ENCODE data around the gene SLC9A2. TPM values are rescaled to one million over a fixed set of nuclear protein-coding genes. Genes with fewer than 3 reads are reported as not detected.

Gene SLC9A2
- total RNA-seq, 1 donor = not detected

DNA sequence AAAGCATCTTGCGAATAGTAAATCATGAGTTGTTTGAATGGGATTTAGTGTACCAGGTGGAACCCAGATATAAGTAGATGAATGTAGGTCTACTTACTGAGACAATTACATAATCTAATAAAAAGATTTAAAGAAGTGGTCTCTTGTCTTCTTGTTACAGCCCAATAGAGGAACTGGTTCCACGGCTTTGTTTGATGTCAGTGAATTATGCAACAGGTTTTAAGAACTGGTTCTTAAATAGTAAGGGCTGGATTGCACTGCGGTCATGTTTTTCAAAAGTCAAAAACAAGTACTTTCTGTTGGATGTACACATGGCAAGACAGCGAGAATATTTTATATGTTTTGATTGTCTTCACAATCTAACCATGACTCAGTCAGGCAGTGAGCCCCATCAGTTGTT lies 15.4 kb upstream of the SLC9A2 start:
- Histone ChIP-seq H3K4me3 (ENCODE audit: low read length) (no peak overlapping the region), H3K9me3 (ENCODE audit: low read depth, low read length) (no peaks in the 10 kb centered on the region), H3K4me1 (ENCODE audit: insufficient read depth, low read length) (peaks cover 9% of the 10 kb centered on the region), H3K27me3 (ENCODE audit: insufficient read depth, low read length) (no peaks in the 10 kb centered on the region)

DNA sequence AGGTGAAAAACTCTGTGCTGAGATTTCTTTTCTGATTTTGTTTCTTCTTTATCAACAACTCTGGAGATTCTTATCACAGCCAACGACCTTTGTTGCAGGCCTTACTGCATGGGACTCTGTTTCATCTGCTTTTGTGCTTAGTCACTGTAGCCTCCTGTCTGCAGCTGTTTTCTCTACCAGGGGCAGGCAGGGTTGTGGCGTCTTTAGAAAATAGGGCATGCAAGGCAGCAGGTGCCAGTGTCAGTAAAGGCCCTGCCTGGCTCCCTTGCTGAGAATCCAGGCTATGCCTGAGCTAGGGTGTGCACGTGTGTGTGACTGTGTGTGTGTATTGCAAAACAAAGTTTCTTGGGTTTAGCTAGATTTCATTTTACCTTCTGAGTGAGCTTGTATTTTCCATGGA lies 14.6 kb upstream of the SLC9A2 start:
- H3K9me3 ChIP-seq (ENCODE audit: low read depth, low read length) = no peaks in the 10 kb centered on the region
- no peaks in the 10 kb centered on the region for H3K27me3 ChIP-seq (ENCODE audit: insufficient read depth, low read length)
- H3K4me3 ChIP-seq (ENCODE audit: low read length) = no peak overlapping the region
- H3K4me1 ChIP-seq (ENCODE audit: insufficient read depth, low read length) = peaks cover 9% of the 10 kb centered on the region

DNA sequence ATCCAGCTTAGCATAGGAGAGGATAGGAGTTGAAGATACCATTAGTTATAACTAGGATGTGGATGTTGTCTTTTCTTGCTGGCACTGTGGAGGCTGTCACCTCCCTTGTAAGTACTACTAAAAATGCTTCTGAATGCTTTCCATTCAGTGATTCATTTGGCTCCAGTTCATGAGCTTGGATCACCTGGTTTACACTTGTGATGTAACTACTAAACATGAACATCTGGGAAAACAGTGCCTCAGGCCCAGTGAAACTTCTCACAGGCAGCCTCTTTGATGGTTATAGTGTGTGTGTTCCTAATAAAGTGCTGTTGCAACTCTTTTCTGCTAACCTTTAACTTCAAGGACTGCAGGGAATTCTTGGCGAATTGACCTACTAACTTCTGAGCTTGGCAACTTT lies 13.0 kb upstream of the SLC9A2 start:
- no peaks in the 10 kb centered on the region for H3K9me3 ChIP-seq (ENCODE audit: low read depth, low read length)
- H3K27me3 ChIP-seq (ENCODE audit: insufficient read depth, low read length) = no peaks in the 10 kb centered on the region
- H3K4me3 ChIP-seq (ENCODE audit: low read length) = no peak overlapping the region
- peaks cover 9% of the 10 kb centered on the region for H3K4me1 ChIP-seq (ENCODE audit: insufficient read depth, low read length)

DNA sequence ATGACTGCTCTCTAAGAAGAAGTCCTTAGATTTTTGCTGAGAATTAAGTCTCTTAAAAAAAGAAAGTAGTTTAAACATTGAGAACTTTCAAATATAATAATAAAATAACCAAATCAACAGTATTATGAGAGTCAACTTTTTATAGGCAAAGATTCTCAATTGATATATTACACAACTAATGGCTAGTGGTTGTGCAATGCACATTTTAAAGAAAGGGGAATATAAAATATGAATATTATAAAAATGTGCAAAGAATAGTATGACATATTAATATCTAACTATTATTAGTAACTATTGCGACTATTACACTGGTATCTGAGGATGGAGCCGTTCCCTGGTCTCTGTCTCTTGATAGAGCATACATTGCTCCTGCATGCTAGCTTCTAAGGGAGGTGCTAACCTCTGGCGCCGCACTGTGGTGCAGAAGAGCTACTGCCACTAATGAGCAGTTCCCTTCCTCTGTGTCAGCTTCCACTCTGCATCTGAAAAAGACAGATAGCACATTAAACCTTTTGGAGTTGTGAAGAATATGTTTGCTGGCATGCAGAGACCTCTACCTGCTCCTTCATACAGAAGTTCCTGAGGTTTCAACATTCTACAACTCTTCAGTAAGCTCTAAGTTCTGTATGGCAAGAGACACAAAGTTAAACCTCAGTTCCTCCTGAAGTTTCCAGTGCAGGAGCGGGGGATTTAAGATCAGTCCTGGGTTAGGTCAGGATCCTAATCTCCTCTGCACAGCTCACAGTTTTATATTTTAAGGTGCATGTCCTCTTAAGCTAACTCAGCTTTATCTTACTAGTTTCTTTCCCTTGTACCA lies 3.5 kb upstream of the SLC9A2 start:
- H3K4me3 ChIP-seq (ENCODE audit: low read length) = no peak overlapping the region
- H3K9me3 ChIP-seq (ENCODE audit: low read depth, low read length) = no peaks in the 10 kb centered on the region
- H3K4me1 ChIP-seq (ENCODE audit: insufficient read depth, low read length) = peaks cover 12% of the 10 kb centered on the region
- H3K27me3 ChIP-seq (ENCODE audit: insufficient read depth, low read length) = peaks cover 67% of the 10 kb centered on the region

DNA sequence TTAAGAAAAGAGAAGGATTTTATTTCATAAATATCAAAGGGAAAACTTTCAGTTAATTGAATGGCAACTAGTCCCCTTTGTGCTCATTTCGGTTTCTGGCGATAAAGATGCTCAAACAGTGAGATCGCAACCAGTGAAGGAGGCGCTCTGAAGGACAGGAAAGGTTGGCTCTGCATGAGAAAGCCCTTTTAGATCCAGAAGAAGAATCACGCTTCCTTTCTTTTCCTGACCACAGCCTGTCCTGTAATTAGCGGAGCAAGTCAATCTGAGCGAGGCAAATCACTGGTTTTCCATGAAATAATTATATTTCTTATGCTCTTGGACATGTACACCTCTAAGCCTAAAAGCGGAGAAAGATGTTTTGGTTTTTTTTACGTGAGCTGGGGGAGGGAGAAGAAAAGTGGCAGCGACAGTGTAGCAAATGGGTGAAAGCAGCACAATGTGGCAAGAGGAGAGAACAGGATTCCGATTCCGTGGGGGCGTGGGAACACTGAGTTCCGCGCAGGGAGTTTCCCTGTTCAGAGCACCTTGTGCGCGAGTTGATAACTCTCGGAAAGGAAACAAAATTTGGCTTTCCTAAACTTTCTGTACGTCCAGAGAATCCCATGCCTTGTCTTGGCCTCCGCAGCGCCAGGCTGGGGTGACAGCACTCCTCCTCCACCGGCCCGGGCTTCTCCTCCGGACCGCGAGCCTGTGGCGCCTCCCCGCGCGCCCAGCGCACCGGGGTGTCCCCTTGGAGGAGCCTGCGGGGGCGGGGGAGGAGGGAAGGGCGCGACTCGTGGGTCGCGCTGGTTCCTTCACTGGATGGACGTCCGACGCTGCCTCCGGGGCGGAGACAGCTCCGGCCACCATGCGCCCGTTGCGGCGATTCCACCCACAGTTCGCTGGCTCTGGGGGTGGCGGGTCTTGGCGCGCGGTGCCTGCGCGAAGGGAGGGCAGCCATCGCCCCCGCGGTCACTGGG lies 620 bp upstream of the SLC9A2 start:
- Histone ChIP-seq H3K27me3 (ENCODE audit: insufficient read depth, low read length) (peaks cover 91% of the 10 kb centered on the region), H3K4me1 (ENCODE audit: insufficient read depth, low read length) (peaks cover 12% of the 10 kb centered on the region), H3K4me3 (ENCODE audit: low read length) (no peak overlapping the region), H3K9me3 (ENCODE audit: low read depth, low read length) (no peaks in the 10 kb centered on the region)

DNA sequence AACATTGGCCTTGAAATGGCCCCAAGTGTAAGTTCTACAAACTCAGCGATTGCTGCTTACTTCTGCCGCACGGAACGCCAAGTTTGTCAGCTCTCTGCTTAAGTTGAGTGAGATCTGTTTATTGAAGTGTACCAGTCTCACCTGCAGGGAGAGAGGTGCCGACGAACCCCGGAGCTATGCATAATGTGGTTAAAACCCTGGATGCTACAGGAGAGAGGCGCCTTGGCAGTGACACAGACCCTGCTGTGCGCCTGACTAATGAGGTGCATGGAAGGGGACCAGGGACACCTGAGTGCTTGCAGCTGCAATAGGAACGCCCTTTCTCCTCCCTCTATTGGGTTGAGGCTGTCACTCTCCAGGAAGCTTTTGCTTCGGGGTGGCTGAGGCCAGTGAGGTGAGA lies 979 bp downstream of the SLC9A2 start:
- Histone ChIP-seq H3K9me3 (ENCODE audit: low read depth, low read length) (no peaks in the 10 kb centered on the region), H3K27me3 (ENCODE audit: insufficient read depth, low read length) (peaks cover 80% of the 10 kb centered on the region), H3K4me1 (ENCODE audit: insufficient read depth, low read length) (peaks cover 12% of the 10 kb centered on the region), H3K4me3 (ENCODE audit: low read length) (no peak overlapping the region)

DNA sequence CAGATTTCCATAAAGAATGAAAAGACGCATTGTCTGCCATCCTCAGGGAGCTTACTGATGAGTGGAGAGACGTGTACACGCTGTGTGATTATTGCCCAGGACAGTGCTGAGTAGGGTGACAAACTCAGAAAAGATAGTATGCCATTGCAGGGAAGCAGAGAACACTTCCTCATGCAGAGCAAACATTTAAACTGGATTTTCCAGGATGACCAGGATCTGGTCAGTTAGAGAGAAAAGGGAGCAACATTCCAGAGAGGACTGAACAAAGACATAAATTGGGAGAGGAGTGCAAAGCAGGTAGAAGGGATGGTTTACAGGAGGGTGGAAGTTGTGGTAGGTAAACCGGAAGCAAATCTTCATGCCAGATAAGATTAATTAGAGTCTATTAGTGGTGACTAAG lies 2.3 kb downstream of the SLC9A2 start:
- Histone ChIP-seq H3K27me3 (ENCODE audit: insufficient read depth, low read length) (peaks cover 68% of the 10 kb centered on the region), H3K9me3 (ENCODE audit: low read depth, low read length) (no peaks in the 10 kb centered on the region), H3K4me1 (ENCODE audit: insufficient read depth, low read length) (peaks cover 12% of the 10 kb centered on the region), H3K4me3 (ENCODE audit: low read length) (no peak overlapping the region)

DNA sequence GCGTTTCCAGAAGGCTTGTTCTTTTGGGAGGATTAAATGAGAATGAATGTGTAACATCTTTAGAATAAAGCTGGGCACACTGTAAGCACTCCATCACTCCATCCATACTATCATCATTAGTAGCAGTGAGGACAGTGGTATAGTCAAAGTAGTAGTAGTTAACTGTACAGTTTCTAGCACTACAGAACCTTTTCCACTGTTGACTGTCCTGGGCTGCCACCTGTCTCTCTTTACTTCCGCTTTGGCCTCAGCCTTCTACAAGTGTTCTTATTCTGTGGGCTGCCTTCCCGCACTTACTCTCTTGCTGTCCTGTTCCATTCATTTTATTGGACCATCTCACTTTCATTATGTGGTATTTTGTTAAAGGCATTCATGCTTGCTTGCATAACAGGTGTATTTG lies 3.3 kb downstream of the SLC9A2 start:
- H3K4me1 ChIP-seq (ENCODE audit: insufficient read depth, low read length) = peaks cover 12% of the 10 kb centered on the region
- H3K9me3 ChIP-seq (ENCODE audit: low read depth, low read length) = no peaks in the 10 kb centered on the region
- peaks cover 59% of the 10 kb centered on the region for H3K27me3 ChIP-seq (ENCODE audit: insufficient read depth, low read length)
- H3K4me3 ChIP-seq (ENCODE audit: low read length) = no peak overlapping the region

DNA sequence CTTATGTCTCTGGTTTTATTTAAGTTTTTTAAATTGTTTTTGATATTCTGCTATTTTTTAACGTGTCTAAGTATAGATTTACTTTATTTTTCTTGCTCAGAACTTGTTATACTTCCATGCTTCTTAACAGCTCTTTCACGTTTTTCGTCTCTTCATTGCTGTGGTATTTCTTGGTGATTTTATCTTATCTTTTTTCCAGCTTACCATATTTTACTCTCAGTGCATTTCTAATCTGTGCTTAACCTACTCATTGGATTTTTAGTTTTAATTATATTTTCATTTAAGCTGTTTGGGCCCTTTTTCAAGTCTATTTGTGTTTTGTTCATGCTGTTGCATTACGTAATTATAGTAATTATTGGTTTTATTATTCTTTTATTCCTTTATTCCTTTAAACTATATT lies 11.1 kb downstream of the SLC9A2 start:
- H3K4me3 ChIP-seq (ENCODE audit: low read length) = no peak overlapping the region
- no peaks in the 10 kb centered on the region for H3K4me1 ChIP-seq (ENCODE audit: insufficient read depth, low read length)
- H3K9me3 ChIP-seq (ENCODE audit: low read depth, low read length) = no peaks in the 10 kb centered on the region
- peaks cover 3% of the 10 kb centered on the region for H3K27me3 ChIP-seq (ENCODE audit: insufficient read depth, low read length)

DNA sequence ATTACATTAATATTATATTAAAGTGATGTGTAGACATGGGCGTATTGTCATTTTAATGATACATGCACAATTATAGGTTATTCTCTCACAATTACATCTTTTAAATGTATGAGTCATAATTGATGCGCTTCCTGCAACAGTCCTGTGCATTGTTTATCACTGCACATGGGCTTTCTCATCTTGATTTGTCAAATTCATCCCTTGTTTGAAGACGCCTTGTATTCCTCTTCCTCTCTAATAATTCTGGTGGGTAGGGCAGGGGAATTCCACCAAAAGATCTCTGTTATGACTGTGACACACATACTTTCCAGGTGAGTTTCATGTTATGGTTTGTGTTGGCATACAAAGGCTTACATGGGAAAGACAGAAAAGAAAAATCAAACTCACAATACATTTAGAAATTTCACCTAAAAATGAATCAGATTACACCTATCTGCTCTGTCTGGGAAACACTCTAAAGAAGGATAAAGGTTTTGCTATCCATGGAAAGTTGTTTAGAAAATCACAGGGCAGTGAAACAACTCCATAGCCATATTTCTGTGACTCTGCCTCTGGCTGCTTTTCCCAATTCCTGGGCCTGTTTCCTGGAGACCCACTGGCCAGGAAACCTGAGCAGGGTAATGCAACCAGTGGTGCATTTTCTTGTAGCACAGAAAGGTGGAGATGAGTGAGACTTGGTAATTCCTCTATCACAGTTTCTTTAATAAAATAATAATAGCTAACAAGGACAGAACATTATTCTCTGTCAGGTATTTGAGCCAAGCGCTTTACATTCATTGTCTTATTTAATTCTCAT lies 13.2 kb downstream of the SLC9A2 start:
- H3K27me3 ChIP-seq (ENCODE audit: insufficient read depth, low read length) = peaks cover 3% of the 10 kb centered on the region
- H3K4me3 ChIP-seq (ENCODE audit: low read length) = no peak overlapping the region
- H3K4me1 ChIP-seq (ENCODE audit: insufficient read depth, low read length) = no peaks in the 10 kb centered on the region
- H3K9me3 ChIP-seq (ENCODE audit: low read depth, low read length) = no peaks in the 10 kb centered on the region

DNA sequence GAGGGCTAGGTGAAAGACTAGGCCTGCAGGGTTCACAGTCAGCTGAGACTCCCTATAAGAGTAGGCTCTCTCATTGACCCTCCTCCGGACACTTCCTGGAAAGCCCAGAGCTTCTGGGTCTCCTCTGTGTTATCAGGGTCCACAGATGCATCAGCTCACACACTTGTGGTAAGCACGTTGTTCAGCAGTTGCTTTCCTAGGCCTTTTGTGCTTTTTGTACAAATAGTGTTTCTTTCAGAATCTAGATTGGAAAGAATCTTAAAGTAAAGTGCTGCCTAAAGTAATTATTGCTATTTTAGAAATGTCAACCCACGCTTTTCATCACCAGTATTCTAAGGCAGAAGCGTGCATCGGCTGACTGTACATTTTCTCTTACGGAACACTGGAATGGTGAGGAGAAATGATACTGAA lies 15.5 kb downstream of the SLC9A2 start:
- H3K27me3 ChIP-seq (ENCODE audit: insufficient read depth, low read length) = peaks cover 3% of the 10 kb centered on the region
- no peak overlapping the region for H3K4me3 ChIP-seq (ENCODE audit: low read length)
- no peaks in the 10 kb centered on the region for H3K9me3 ChIP-seq (ENCODE audit: low read depth, low read length)
- H3K4me1 ChIP-seq (ENCODE audit: insufficient read depth, low read length) = no peaks in the 10 kb centered on the region

DNA sequence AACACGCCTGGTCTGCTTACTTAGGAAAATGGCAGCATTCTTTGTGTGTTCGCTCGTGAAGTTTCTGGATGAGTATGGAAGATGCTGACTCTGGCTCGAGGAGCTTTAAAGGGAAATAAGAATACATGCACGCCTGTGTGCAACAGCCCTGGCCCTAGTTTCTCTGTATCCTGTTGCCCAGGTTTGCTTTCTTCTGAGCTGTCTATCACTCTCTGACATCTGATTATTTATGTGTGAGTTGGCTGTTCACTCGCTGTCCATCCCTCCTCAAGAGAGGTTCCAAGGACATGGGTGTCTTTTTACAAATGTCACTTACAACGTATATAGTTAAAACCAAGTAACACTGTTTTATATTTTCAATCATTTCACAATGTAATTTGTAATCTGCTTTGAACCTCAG lies 16.0 kb downstream of the SLC9A2 start:
- Histone ChIP-seq H3K4me3 (ENCODE audit: low read length) (no peak overlapping the region), H3K9me3 (ENCODE audit: low read depth, low read length) (no peaks in the 10 kb centered on the region), H3K27me3 (ENCODE audit: insufficient read depth, low read length) (peaks cover 3% of the 10 kb centered on the region), H3K4me1 (ENCODE audit: insufficient read depth, low read length) (no peaks in the 10 kb centered on the region)

DNA sequence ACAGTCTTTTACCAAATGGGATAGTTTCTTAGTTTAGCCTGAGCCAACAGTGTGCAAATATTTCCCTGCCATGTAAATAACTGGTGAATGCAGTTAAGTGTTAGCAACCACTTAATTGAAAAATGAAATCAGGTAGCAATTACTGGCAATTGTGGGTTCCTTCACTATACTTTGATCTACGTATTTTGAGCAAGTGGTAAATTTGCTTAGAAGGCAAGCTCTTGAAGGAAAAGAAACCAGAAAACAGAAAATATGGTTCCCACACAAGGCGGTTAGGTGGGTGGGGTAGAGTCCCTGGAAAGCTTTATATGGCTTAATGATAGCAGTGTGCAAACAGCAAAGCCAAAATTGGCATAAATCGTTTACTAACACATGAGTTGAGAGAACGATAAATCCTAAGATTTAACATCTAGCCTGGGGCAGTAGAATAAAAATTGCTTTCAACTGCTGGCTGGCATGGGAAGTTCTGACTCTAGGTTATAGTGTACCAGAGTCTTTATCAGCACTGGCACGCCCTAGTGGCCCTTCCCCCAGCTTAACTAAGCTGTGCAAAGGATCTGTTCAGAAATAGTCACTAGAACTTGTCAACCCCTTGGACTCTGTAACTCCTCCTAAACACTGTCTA lies 17.0 kb downstream of the SLC9A2 start:
- Histone ChIP-seq H3K9me3 (ENCODE audit: low read depth, low read length) (no peaks in the 10 kb centered on the region), H3K4me3 (ENCODE audit: low read length) (no peak overlapping the region), H3K4me1 (ENCODE audit: insufficient read depth, low read length) (no peaks in the 10 kb centered on the region), H3K27me3 (ENCODE audit: insufficient read depth, low read length) (no peaks in the 10 kb centered on the region)

DNA sequence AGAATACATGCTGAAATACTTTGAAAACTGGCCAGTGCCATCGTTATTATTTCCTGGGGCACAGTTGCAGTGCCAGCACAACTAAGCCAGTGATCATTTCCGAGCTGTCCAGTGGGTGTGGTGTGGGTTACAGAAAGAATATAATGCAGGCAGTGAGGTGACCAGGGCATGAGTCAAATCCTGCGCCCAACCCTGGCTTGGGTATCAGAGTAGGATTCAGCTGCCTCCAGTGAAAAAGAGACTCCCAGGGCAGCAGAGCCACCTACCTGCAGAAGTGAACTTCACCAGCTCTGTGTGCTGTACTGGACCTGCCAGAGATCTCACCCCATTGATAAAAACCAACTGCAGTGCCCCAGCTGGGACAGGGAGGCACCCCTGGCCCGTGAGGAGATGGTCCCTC lies 18.0 kb downstream of the SLC9A2 start:
- H3K9me3 ChIP-seq (ENCODE audit: low read depth, low read length) = no peaks in the 10 kb centered on the region
- no peak overlapping the region for H3K4me3 ChIP-seq (ENCODE audit: low read length)
- no peaks in the 10 kb centered on the region for H3K27me3 ChIP-seq (ENCODE audit: insufficient read depth, low read length)
- no peaks in the 10 kb centered on the region for H3K4me1 ChIP-seq (ENCODE audit: insufficient read depth, low read length)
